ENCODE results near the gene NBR1. TPM values are rescaled to one million over a fixed set of nuclear protein-coding genes. Genes with fewer than 3 reads are reported as not detected.
"Not testable (repeated sequence)": the region's sequence is repeated elsewhere in the genome, so short reads cannot be mapped to it uniquely, and the experiment has no call there.

NBR1 gene
- total RNA-seq, 1 donor from 2014 or later = 60.3 TPM

DNA sequence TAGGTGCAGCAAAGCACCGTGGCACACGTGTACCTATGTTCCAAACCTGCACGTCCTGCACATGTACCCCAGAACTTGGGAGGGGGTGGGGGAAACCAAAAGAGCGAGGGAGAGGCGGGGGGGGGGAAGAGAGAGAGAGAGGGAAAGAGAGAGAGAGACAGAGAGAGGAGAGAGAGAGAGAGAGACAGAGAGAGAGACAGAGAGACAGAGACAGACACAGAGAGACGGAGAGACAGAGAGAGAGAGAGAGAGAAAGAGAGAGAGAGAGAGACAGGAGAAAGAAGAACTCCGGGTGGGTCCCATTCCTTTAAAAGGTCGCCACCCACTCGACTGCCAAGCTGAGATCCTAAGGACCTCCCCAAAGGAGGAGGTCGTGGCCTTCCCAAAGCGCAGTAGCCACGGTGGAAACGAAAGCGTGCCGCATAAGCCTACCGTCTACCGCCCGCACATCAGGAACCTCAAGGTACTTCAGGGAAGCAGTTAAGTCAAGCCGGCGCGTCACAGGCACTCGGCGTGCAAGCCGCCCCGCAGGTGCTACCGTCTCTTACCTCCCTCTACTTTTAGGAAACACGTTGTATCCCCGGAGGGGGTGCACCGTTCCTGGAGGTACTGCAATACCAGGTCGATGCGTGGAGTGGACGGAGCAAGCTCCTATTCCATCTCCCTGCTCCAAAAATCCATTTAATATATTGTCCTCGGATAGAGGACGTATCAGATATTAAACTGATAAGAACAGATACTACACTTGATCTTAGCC lies 69.8 kb downstream of the NBR1 start:
- DNase-seq (ENCODE audit: extremely low read depth, low read depth, low spot score) = not testable (repeated sequence)

DNA sequence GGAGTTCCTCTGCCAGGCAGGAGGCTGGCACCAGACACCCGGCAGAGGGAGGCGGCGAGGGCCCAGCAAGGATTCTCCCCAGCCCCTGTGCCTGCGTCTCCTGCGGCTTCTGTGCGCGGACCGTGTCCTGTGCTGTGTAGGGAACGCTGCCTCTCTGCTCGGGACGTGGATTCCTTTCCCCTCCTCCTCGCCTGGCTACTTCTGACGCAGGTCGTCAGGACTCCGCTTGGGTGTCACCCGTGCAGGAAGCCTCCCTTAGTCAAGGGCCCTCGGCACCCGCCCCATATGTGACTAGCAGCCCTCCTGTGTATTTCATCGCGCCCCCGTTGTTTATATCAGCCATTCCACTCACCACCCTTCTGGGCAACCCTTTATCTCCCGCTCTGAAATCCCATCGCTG lies 75.4 kb downstream of the NBR1 start:
- not testable (repeated sequence) for DNase-seq (ENCODE audit: extremely low read depth, low read depth, low spot score)

Other genes with a start within 250 kb of the NBR1 start
- gene AARSD1, start 206.8 kb upstream of the NBR1 start, total RNA-seq = 20.1 and 34.1 TPM in 2 replicates
- 2.4 and 3.2 TPM in 2 replicates for gene PTGES3L, start 191.1 kb upstream of the NBR1 start, total RNA-seq
- 8.3 and 13.5 TPM in 2 replicates for gene RUNDC1, start 190.6 kb upstream of the NBR1 start, total RNA-seq
- gene RPL27, start 172.8 kb upstream of the NBR1 start, total RNA-seq = 1,137 and 1,523 TPM in 2 replicates
- gene IFI35, start 164.4 kb upstream of the NBR1 start, total RNA-seq = 31.6 and 33.4 TPM in 2 replicates
- 602 and 750 TPM in 2 replicates for gene VAT1, start 148.8 kb upstream of the NBR1 start, total RNA-seq
- 0.18 and 0.29 TPM in 2 replicates for gene RND2, start 146.0 kb upstream of the NBR1 start, total RNA-seq
- gene BRCA1, start 45.9 kb upstream of the NBR1 start, total RNA-seq = 9.7 and 14.0 TPM in 2 replicates
- 4.7 and 8.4 TPM in 2 replicates for gene TMEM106A, start 40.7 kb downstream of the NBR1 start, total RNA-seq
- 1.5 TPM in 1 of 2 replicates, not detected in the other for gene CCDC200, start 57.4 kb downstream of the NBR1 start, total RNA-seq
- gene RNU2-1, start 62.8 kb downstream of the NBR1 start, total RNA-seq = not detected in 2 replicates
- 0.97 and 2.1 TPM in 2 replicates for gene ARL4D, start 227.8 kb downstream of the NBR1 start, total RNA-seq

Data from glomerular endothelial cell (primary cell).